HG03469 (cell line): ENCODE results near the gene MICU2.

Experiments used
- ATAC-seq: cut with Tn5 transposase; IDR thresholded peaks from one replicate; pipeline ENCODE4 v1.9.1; 2021; ENCODE audit warnings: mild to moderate bottlenecking, moderate library complexity, moderate number of reproducible peaks; ENCODE audit not compliant: unreplicated experiment

The MICU2 gene

GRCh38 chr13:21546372-21546771, 57.6 kb downstream of the MICU2 start:
- ATAC-seq, result no peak

GRCh38 chr13:21544515-21544914, 59.5 kb downstream of the MICU2 start:
- no peak for ATAC-seq

- ATAC-seq, result no peak
Measured at GRCh38 chr13:21542563-21542962, 61.4 kb downstream of the MICU2 start.

GRCh38 chr13:21541980-21542379, 62.0 kb downstream of the MICU2 start:
- no peak for ATAC-seq

- ATAC-seq, result no peak
Measured at GRCh38 chr13:21541271-21541670, 62.7 kb downstream of the MICU2 start.

- ATAC-seq, result no peak
Measured at GRCh38 chr13:21539687-21540086, 64.3 kb downstream of the MICU2 start.

- no peak for ATAC-seq
Measured at GRCh38 chr13:21538753-21539152, 65.2 kb downstream of the MICU2 start.

GRCh38 chr13:21538280-21538679, 65.7 kb downstream of the MICU2 start:
- no peak for ATAC-seq

- no peak for ATAC-seq
Measured at GRCh38 chr13:21537105-21537504, 66.9 kb downstream of the MICU2 start.

- no peak for ATAC-seq
Measured at GRCh38 chr13:21534760-21535159, 69.2 kb downstream of the MICU2 start.

GRCh38 chr13:21531455-21531854, 72.5 kb downstream of the MICU2 start:
- no peak for ATAC-seq

- no peak for ATAC-seq
Measured at GRCh38 chr13:21530656-21531055, 73.3 kb downstream of the MICU2 start.

GRCh38 chr13:21529146-21529893, 74.7 kb downstream of the MICU2 start:
- ATAC-seq, result no peak

GRCh38 chr13:21528616-21529015, 75.4 kb downstream of the MICU2 start:
- no peak for ATAC-seq

- no peak for ATAC-seq
Measured at GRCh38 chr13:21526707-21527540, 77.0 kb downstream of the MICU2 start.

GRCh38 chr13:21522847-21523246, 81.1 kb downstream of the MICU2 start:
- no peak for ATAC-seq

- ATAC-seq, result no peak
Measured at GRCh38 chr13:21522130-21522529, 81.8 kb downstream of the MICU2 start.

GRCh38 chr13:21518617-21519144, 85.3 kb downstream of the MICU2 start:
- ATAC-seq, result no peak

GRCh38 chr13:21517576-21517975, 86.4 kb downstream of the MICU2 start:
- ATAC-seq, result no peak

GRCh38 chr13:21516805-21517204, 87.2 kb downstream of the MICU2 start:
- no peak for ATAC-seq

- no peak for ATAC-seq
Measured at GRCh38 chr13:21511849-21512248, 92.1 kb downstream of the MICU2 start.

GRCh38 chr13:21504379-21504778, 99.6 kb downstream of the MICU2 start:
- ATAC-seq, result no peak
